SK-N-MC (cell line): ENCODE data around the gene RUNX1.
"Not testable (repeated sequence)": the region's sequence is repeated elsewhere in the genome, so short reads cannot be mapped to it uniquely, and the experiment has no call there.

Source experiments
- DNase-seq: peaks from one replicate; pipeline ENCODE4 v3.0.0-alpha.2; 2011; ENCODE audit warnings: low read depth, low spot score
- H3K27ac ChIP-seq: fragments of 200-600 bp; sonication (generic); 2 replicates; pipeline ENCODE4 v1.5.1; 2016; ENCODE audit warnings: mixed run types
- H3K36me3 ChIP-seq: fragments of 200-600 bp; sonication (generic); 2 replicates; pipeline ENCODE4 v1.6.1; 2017; ENCODE audit warnings: antibody characterized with exemption, low read length, mixed read lengths; ENCODE audit not compliant: insufficient read depth
- H3K4me3 ChIP-seq: fragments of 200-600 bp; sonication (generic); 2 replicates; pipeline ENCODE4 v1.5.1; 2016
- H3K9ac ChIP-seq: fragments of 200-600 bp; sonication (generic); 2 replicates; pipeline ENCODE4 v1.8.0; 2017; ENCODE audit warnings: mixed run types, mixed read lengths; ENCODE audit not compliant: insufficient read length
- H3K9me3 ChIP-seq: fragments of 200-600 bp; sonication (generic); 2 replicates; pipeline ENCODE4 v1.6.1; 2017; ENCODE audit warnings: low read depth, mild to moderate bottlenecking, antibody characterized with exemption, low read length, moderate library complexity, mixed read lengths
- EZH2 ChIP-seq: fragments of 200-600 bp; sonication (generic); IDR thresholded peaks from one replicate; pipeline ENCODE4 v1.6.1; 2017; ENCODE audit warnings: antibody characterized with exemption
- FOXP2 ChIP-seq: optimal IDR thresholded peaks from 2 replicates; pipeline ENCODE3; 2011; ENCODE audit warnings: mild to moderate bottlenecking, moderate library complexity; ENCODE audit not compliant: insufficient read depth; ENCODE audit errors: extremely low read length, control extremely low read depth
- POLR2AphosphoS5 ChIP-seq: IDR thresholded peaks from 2 replicates; pipeline ENCODE4 v1.6.1; 2012; ENCODE audit warnings: mild to moderate bottlenecking, low read depth, low read length, borderline replicate concordance

The RUNX1 gene

DNA sequence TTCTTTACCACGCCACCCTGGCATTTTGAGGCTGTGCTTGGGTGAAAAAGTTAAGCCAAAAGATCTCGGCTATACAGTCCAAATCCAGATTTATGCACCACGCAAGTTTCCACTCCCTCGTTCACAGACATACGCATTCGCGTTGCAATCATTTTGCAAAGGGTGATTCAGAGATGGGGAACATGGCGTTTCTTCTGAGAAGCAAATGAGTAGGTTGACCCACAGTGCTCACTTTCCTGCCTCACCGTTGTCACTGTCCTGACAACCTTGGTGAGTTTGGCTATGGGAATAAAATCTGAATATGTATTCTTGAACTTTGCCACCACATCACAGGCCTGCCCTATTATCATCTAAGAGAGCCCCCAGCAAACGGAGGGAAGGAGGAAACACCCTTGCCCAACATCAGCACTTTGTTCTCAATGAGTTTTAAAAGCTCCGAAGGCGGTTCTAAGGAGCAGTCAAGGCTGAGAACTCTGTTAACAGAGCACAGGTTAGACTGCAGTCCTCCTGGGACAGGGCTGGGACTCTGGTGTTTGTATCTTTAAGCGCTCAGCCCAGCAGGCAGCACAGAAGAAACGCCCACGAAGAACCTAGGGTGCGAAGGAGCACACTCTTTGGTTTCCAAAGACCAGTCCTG lies 86.4 kb downstream of the RUNX1 start:
- H3K36me3 ChIP-seq, result no peaks in the 10 kb centered on the region
- H3K27ac ChIP-seq, result no peak overlapping the region
- H3K4me3 ChIP-seq, result no peak overlapping the region

DNA sequence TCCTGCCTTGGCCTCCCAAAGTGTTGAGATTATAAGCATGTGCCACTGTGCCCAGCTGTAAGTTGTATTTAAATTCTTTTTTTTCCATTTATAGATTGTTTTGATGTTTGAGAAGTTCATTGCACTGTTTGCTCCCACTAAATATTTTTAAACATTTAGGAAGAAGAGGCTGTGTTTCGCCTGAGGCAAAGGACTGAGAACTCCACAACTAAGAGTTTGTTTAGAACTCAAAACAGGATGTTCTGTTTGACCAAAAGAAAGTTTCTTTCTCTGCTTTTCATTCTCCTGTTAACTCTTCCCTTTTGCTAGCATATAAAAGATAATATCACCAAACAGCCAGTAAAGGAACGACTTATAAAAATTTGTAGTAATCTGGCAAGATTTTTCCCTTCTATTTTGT lies 87.0 kb downstream of the RUNX1 start:
- no peak overlapping the region for H3K9ac ChIP-seq
- no peaks in the 10 kb centered on the region for H3K9me3 ChIP-seq
- TF ChIP-seq EZH2 (no peak), POLR2AphosphoS5 (no peak), FOXP2 (no peak)
- no peak overlapping the region for H3K27ac ChIP-seq
- no peak overlapping the region for H3K4me3 ChIP-seq
- H3K36me3 ChIP-seq, result no peaks in the 10 kb centered on the region
- no peak for DNase-seq

More for the DNA sequence above, 86.4 kb downstream of the RUNX1 start:
- TF ChIP-seq FOXP2 (no peak), POLR2AphosphoS5 (no peak), EZH2 (no peak)
- Histone ChIP-seq H3K9me3 (no peaks in the 10 kb centered on the region), H3K9ac (no peak overlapping the region)
- no peak for DNase-seq

- DNase-seq, result no peak
- Histone ChIP-seq H3K9me3 (no peaks in the 10 kb centered on the region), H3K27ac (no peak overlapping the region), H3K4me3 (no peak overlapping the region), H3K36me3 (no peaks in the 10 kb centered on the region), H3K9ac (no peak overlapping the region)
- TF ChIP-seq EZH2, result no peak
- TF ChIP-seq FOXP2, result no peak
- TF ChIP-seq POLR2AphosphoS5, result no peak
Measured at GRCh38 chr21:34960687-34961086, 88.4 kb downstream of the RUNX1 start.

DNA sequence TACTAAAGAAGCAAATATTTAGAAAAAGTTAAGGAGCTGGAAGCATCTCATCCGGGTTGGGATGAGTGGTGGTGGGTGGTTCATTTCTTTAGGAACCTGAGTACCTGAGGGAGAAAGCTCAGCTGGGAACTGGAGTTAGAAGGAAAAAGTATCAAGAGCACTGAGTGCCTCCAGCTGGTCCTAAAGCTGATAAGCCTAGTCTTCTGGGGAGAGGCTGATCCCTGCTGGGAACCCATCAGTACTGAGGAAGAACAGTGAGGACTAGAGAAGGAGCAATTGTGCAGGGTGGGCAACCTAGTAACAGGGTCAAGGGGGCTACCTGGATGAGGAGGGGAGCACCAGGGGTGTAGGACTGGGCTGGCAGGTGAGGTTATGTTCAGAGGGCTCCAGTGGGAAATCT lies 89.5 kb downstream of the RUNX1 start:
- no peak for DNase-seq
- H3K9ac ChIP-seq, result no peak overlapping the region
- no peak overlapping the region for H3K4me3 ChIP-seq
- TF ChIP-seq POLR2AphosphoS5 (no peak), EZH2 (no peak), FOXP2 (no peak)
- no peaks in the 10 kb centered on the region for H3K9me3 ChIP-seq
- H3K27ac ChIP-seq, result no peak overlapping the region
- no peaks in the 10 kb centered on the region for H3K36me3 ChIP-seq

DNA sequence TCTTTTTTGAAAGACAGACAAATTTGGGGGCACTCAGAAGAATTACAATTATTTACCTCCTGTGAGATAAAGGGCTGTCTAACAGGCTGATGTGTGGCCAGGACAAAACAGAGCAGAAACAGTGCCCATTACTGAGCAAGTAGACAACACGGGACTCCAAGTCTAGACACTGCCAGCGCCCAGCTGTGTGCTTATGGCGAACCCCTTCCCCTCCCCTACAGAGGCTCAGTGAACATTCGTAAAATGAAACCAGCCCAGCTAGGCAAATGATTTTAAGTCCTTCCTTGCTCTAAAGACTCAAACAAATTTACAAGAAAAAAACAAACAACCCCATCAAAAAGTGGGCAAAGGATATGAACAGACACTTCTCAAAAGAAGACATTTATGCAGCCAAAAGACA lies 91.1 kb downstream of the RUNX1 start:
- DNase-seq, result no peak
- Histone ChIP-seq H3K9ac (no peak overlapping the region), H3K4me3 (no peak overlapping the region), H3K9me3 (no peaks in the 10 kb centered on the region), H3K36me3 (no peaks in the 10 kb centered on the region), H3K27ac (no peak overlapping the region)
- TF ChIP-seq EZH2 (no peak), POLR2AphosphoS5 (no peak), FOXP2 (no peak)

GRCh38 chr21:34956416-34957316 lies 92.4 kb downstream of the RUNX1 start:
- no peak for DNase-seq
- Histone ChIP-seq H3K9ac (no peak overlapping the region), H3K27ac (no peak overlapping the region), H3K36me3 (no peaks in the 10 kb centered on the region), H3K9me3 (no peaks in the 10 kb centered on the region), H3K4me3 (no peak overlapping the region)
- no peak for TF ChIP-seq EZH2
- no peak for TF ChIP-seq FOXP2
- no peak for TF ChIP-seq POLR2AphosphoS5

DNA sequence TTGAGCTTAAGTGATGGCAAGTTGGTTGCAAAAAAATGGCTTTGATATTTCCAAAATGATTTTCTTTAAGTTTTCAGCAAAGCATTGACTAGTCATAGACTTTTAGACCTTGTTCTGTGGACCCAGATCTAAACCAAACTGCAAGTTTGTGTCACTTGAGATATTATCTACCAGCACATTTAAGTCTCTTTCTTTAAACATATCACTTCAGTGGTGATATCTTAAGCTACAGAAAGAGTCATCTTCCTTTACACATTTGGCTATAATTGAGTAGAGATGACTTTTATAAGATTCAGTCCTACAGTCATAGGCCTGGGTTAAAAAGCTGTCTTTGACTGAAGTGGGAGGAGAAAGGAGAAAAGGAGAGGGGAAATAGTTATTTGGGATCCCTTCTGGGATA lies 95.2 kb downstream of the RUNX1 start:
- no peak overlapping the region for H3K27ac ChIP-seq
- TF ChIP-seq FOXP2 (no peak), EZH2 (no peak), POLR2AphosphoS5 (no peak)
- H3K9ac ChIP-seq, result no peak overlapping the region
- no peak for DNase-seq
- H3K4me3 ChIP-seq, result no peak overlapping the region
- H3K36me3 ChIP-seq, result no peaks in the 10 kb centered on the region
- H3K9me3 ChIP-seq, result no peaks in the 10 kb centered on the region

- no peaks in the 10 kb centered on the region for H3K36me3 ChIP-seq
- H3K4me3 ChIP-seq, result no peak overlapping the region
- no peak overlapping the region for H3K27ac ChIP-seq
- TF ChIP-seq FOXP2 (no peak), POLR2AphosphoS5 (no peak), EZH2 (no peak)
- H3K9ac ChIP-seq, result no peak overlapping the region
- no peaks in the 10 kb centered on the region for H3K9me3 ChIP-seq
- DNase-seq, result no peak
Measured at GRCh38 chr21:34952701-34953100, 96.4 kb downstream of the RUNX1 start.

GRCh38 chr21:34951868-34952267 lies 97.2 kb downstream of the RUNX1 start:
- H3K27ac ChIP-seq, H3K4me3 ChIP-seq, H3K9ac ChIP-seq, H3K9me3 ChIP-seq, H3K36me3 ChIP-seq, DNase-seq: not testable (repeated sequence)
